ENCODE data around the gene MCTP1.
"Not testable (repeated sequence)": the region's sequence is repeated elsewhere in the genome, so short reads cannot be mapped to it uniquely, and the experiment has no call there.

MCTP1 gene

GRCh38 chr5:94830520-94830919 is 454.4 kb downstream of the MCTP1 start:
- no peak overlapping the region for H3K27ac ChIP-seq (ENCODE audit: low read length)
- no peaks in the 10 kb centered on the region for H3K4me1 ChIP-seq (ENCODE audit: control insufficient read depth in 1 of 2, insufficient read depth in 2 of 2, low read length in 2 of 2)
- H3K9me3 ChIP-seq (ENCODE audit: control insufficient read depth in 1 of 2, low read length in 2 of 2): no peaks in the 10 kb centered on the region
- H3K4me3 ChIP-seq (ENCODE audit: low read depth in 1 of 2, low read length in 2 of 2): no peak overlapping the region
- H3K36me3 ChIP-seq (ENCODE audit: control insufficient read depth in 1 of 2, insufficient read depth in 2 of 2, low read length in 2 of 2): no peaks in the 10 kb centered on the region
- no peaks in the 10 kb centered on the region for H3K27me3 ChIP-seq (ENCODE audit: low read depth, low read length)

- not testable (repeated sequence) for H3K36me3 ChIP-seq (ENCODE audit: control insufficient read depth in 1 of 2, insufficient read depth in 2 of 2, low read length in 2 of 2); H3K4me1 ChIP-seq (ENCODE audit: control insufficient read depth in 1 of 2, insufficient read depth in 2 of 2, low read length in 2 of 2); H3K4me3 ChIP-seq (ENCODE audit: low read depth in 1 of 2, low read length in 2 of 2); H3K9me3 ChIP-seq (ENCODE audit: control insufficient read depth in 1 of 2, low read length in 2 of 2); H3K27ac ChIP-seq (ENCODE audit: low read length); H3K27me3 ChIP-seq (ENCODE audit: low read depth, low read length)
Measured at GRCh38 chr5:94828222-94828621, 456.7 kb downstream of the MCTP1 start.

GRCh38 chr5:94820488-94820887 is 464.4 kb downstream of the MCTP1 start:
- Histone ChIP-seq H3K9me3 (ENCODE audit: control insufficient read depth in 1 of 2, low read length in 2 of 2) (no peaks in the 10 kb centered on the region), H3K27me3 (ENCODE audit: low read depth, low read length) (no peaks in the 10 kb centered on the region), H3K4me3 (ENCODE audit: low read depth in 1 of 2, low read length in 2 of 2) (no peak overlapping the region), H3K4me1 (ENCODE audit: control insufficient read depth in 1 of 2, insufficient read depth in 2 of 2, low read length in 2 of 2) (no peaks in the 10 kb centered on the region), H3K27ac (ENCODE audit: low read length) (no peak overlapping the region), H3K36me3 (ENCODE audit: control insufficient read depth in 1 of 2, insufficient read depth in 2 of 2, low read length in 2 of 2) (no peaks in the 10 kb centered on the region)

DNA sequence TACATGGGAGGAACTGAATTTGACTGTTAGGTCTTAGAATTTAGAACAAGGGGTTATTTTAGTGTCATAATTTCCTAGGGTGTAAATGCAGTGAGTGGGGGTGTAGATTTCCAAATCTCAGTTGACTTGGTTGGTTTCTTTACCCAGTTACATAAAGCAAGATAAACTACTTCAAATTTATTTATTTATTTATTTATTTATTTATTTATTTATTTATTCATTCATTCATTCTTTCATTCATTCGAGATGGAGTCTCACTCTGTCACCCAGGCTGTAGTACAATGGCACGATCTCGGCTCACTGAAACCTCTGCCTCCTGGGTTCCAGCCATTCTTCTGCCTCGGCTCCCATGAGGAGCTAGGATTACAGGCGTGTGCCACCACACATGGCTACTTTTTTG is 466.0 kb downstream of the MCTP1 start:
- Histone ChIP-seq H3K36me3 (ENCODE audit: control insufficient read depth in 1 of 2, insufficient read depth in 2 of 2, low read length in 2 of 2) (no peaks in the 10 kb centered on the region), H3K9me3 (ENCODE audit: control insufficient read depth in 1 of 2, low read length in 2 of 2) (no peaks in the 10 kb centered on the region), H3K27me3 (ENCODE audit: low read depth, low read length) (no peaks in the 10 kb centered on the region), H3K27ac (ENCODE audit: low read length) (no peak overlapping the region), H3K4me1 (ENCODE audit: control insufficient read depth in 1 of 2, insufficient read depth in 2 of 2, low read length in 2 of 2) (no peaks in the 10 kb centered on the region), H3K4me3 (ENCODE audit: low read depth in 1 of 2, low read length in 2 of 2) (no peak overlapping the region)

DNA sequence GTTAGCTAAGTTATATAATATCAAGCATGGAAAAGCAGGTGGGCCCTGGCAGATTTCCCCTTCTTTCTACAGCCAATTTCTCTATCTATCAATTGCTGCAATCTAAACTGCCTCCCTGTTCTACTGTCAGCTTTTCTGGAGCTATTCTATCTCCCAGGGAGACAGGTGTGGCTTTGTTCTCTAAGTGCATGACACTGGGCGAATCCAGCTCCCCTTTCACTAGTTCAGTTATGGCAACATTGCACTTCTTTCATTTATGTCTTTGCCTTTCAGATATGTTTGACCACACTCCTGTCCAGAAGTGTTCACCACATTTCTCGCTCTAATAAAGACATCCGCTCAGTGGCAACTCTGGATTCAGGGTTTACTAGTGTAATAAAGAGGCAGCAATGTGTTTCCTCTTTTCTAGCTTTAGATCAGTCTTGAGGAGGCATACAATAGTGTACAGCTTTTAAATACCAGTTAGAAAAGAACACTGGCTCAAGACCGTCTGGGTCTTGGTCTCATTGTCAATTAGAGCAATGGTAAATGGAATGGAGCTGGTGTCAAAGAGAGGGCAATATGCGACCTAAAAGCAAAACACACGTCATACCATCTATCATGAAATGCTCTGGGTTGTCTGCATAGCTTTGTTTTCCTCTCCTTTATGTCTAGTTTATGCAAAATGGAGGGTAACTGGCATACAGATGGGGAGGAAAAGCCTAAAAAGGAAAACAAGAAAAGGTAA is 469.4 kb downstream of the MCTP1 start:
- Histone ChIP-seq H3K4me1 (ENCODE audit: control insufficient read depth in 1 of 2, insufficient read depth in 2 of 2, low read length in 2 of 2) (no peaks in the 10 kb centered on the region), H3K4me3 (ENCODE audit: low read depth in 1 of 2, low read length in 2 of 2) (no peak overlapping the region), H3K27me3 (ENCODE audit: low read depth, low read length) (no peaks in the 10 kb centered on the region), H3K36me3 (ENCODE audit: control insufficient read depth in 1 of 2, insufficient read depth in 2 of 2, low read length in 2 of 2) (no peaks in the 10 kb centered on the region), H3K27ac (ENCODE audit: low read length) (no peak overlapping the region), H3K9me3 (ENCODE audit: control insufficient read depth in 1 of 2, low read length in 2 of 2) (no peaks in the 10 kb centered on the region)

GRCh38 chr5:94812232-94812631 is 472.7 kb downstream of the MCTP1 start:
- Histone ChIP-seq H3K4me3 (ENCODE audit: low read depth in 1 of 2, low read length in 2 of 2) (no peak overlapping the region), H3K36me3 (ENCODE audit: control insufficient read depth in 1 of 2, insufficient read depth in 2 of 2, low read length in 2 of 2) (no peaks in the 10 kb centered on the region), H3K27ac (ENCODE audit: low read length) (no peak overlapping the region), H3K27me3 (ENCODE audit: low read depth, low read length) (no peaks in the 10 kb centered on the region), H3K4me1 (ENCODE audit: control insufficient read depth in 1 of 2, insufficient read depth in 2 of 2, low read length in 2 of 2) (no peaks in the 10 kb centered on the region), H3K9me3 (ENCODE audit: control insufficient read depth in 1 of 2, low read length in 2 of 2) (no peaks in the 10 kb centered on the region)

GRCh38 chr5:94811331-94811730 is 473.6 kb downstream of the MCTP1 start:
- H3K27ac ChIP-seq (ENCODE audit: low read length): no peak overlapping the region
- no peaks in the 10 kb centered on the region for H3K9me3 ChIP-seq (ENCODE audit: control insufficient read depth in 1 of 2, low read length in 2 of 2)
- no peak overlapping the region for H3K4me3 ChIP-seq (ENCODE audit: low read depth in 1 of 2, low read length in 2 of 2)
- H3K27me3 ChIP-seq (ENCODE audit: low read depth, low read length): no peaks in the 10 kb centered on the region
- H3K36me3 ChIP-seq (ENCODE audit: control insufficient read depth in 1 of 2, insufficient read depth in 2 of 2, low read length in 2 of 2): no peaks in the 10 kb centered on the region
- no peaks in the 10 kb centered on the region for H3K4me1 ChIP-seq (ENCODE audit: control insufficient read depth in 1 of 2, insufficient read depth in 2 of 2, low read length in 2 of 2)

- Histone ChIP-seq H3K4me3 (ENCODE audit: low read depth in 1 of 2, low read length in 2 of 2) (no peak overlapping the region), H3K36me3 (ENCODE audit: control insufficient read depth in 1 of 2, insufficient read depth in 2 of 2, low read length in 2 of 2) (no peaks in the 10 kb centered on the region), H3K4me1 (ENCODE audit: control insufficient read depth in 1 of 2, insufficient read depth in 2 of 2, low read length in 2 of 2) (no peaks in the 10 kb centered on the region), H3K27ac (ENCODE audit: low read length) (no peak overlapping the region), H3K9me3 (ENCODE audit: control insufficient read depth in 1 of 2, low read length in 2 of 2) (no peaks in the 10 kb centered on the region), H3K27me3 (ENCODE audit: low read depth, low read length) (no peaks in the 10 kb centered on the region)
Measured at GRCh38 chr5:94810877-94811276, 474.0 kb downstream of the MCTP1 start.

GRCh38 chr5:94810281-94810680 is 474.6 kb downstream of the MCTP1 start:
- Histone ChIP-seq H3K4me1 (ENCODE audit: control insufficient read depth in 1 of 2, insufficient read depth in 2 of 2, low read length in 2 of 2) (no peaks in the 10 kb centered on the region), H3K27me3 (ENCODE audit: low read depth, low read length) (no peaks in the 10 kb centered on the region), H3K36me3 (ENCODE audit: control insufficient read depth in 1 of 2, insufficient read depth in 2 of 2, low read length in 2 of 2) (no peaks in the 10 kb centered on the region), H3K9me3 (ENCODE audit: control insufficient read depth in 1 of 2, low read length in 2 of 2) (no peaks in the 10 kb centered on the region), H3K27ac (ENCODE audit: low read length) (no peak overlapping the region), H3K4me3 (ENCODE audit: low read depth in 1 of 2, low read length in 2 of 2) (no peak overlapping the region)

- Histone ChIP-seq H3K27ac (ENCODE audit: low read length) (no peak overlapping the region), H3K27me3 (ENCODE audit: low read depth, low read length) (no peaks in the 10 kb centered on the region)
Measured at GRCh38 chr5:94808497-94808896, 476.4 kb downstream of the MCTP1 start.

DNA sequence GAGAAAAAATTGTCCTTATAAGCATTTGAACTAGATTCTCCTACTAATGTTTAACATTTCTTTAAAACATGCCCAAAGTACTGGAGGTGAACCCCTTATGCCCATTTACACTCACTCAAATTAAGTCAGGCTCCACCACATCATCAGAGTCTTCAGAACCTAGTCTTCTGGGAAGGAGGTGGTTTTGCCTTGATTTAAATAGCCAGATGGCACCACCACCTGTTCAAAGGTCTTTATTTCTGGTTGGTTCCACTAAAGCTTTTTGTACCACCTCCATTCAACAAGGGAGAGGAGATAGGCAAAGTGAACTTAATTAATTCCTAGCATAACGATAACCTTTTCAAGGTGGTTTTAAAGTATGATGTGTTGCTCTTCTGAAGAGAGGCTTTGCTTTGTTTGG is 476.9 kb downstream of the MCTP1 start:
- no peaks in the 10 kb centered on the region for H3K27me3 ChIP-seq (ENCODE audit: low read depth, low read length)
- no peak overlapping the region for H3K27ac ChIP-seq (ENCODE audit: low read length)
- no peaks in the 10 kb centered on the region for H3K36me3 ChIP-seq (ENCODE audit: control insufficient read depth in 1 of 2, insufficient read depth in 2 of 2, low read length in 2 of 2)

More at GRCh38 chr5:94808497-94808896, 476.4 kb downstream of the MCTP1 start:
- Histone ChIP-seq H3K4me3 (ENCODE audit: low read depth in 1 of 2, low read length in 2 of 2) (no peak overlapping the region), H3K36me3 (ENCODE audit: control insufficient read depth in 1 of 2, insufficient read depth in 2 of 2, low read length in 2 of 2) (no peaks in the 10 kb centered on the region), H3K4me1 (ENCODE audit: control insufficient read depth in 1 of 2, insufficient read depth in 2 of 2, low read length in 2 of 2) (no peaks in the 10 kb centered on the region), H3K9me3 (ENCODE audit: control insufficient read depth in 1 of 2, low read length in 2 of 2) (no peaks in the 10 kb centered on the region)

DNA sequence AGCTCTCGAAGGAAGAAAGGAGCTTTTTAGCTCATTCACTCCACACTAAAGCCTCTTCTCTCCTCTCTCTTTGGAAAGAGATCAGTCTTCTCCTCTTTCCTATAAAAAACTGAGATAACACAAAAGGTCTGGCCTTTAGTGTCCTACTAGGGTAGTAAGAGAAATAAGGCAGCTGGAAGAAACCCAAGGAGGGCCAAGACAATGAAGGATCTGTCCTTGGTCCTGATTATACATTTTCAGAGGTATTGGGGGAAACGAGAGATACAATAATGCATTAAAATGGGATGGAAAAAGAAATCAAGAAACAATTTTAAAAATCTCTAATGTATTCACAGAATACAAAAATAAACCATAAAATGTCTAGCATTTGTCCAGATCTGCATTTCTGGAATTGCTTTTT is 482.4 kb downstream of the MCTP1 start:
- H3K9me3 ChIP-seq (ENCODE audit: control insufficient read depth in 1 of 2, low read length in 2 of 2): no peaks in the 10 kb centered on the region
- H3K36me3 ChIP-seq (ENCODE audit: control insufficient read depth in 1 of 2, insufficient read depth in 2 of 2, low read length in 2 of 2): no peaks in the 10 kb centered on the region
- no peaks in the 10 kb centered on the region for H3K4me1 ChIP-seq (ENCODE audit: control insufficient read depth in 1 of 2, insufficient read depth in 2 of 2, low read length in 2 of 2)
- H3K27me3 ChIP-seq (ENCODE audit: low read depth, low read length): no peaks in the 10 kb centered on the region
- H3K4me3 ChIP-seq (ENCODE audit: low read depth in 1 of 2, low read length in 2 of 2): no peak overlapping the region
- H3K27ac ChIP-seq (ENCODE audit: low read length): no peak overlapping the region

More for the DNA sequence above, 476.9 kb downstream of the MCTP1 start:
- no peaks in the 10 kb centered on the region for H3K4me1 ChIP-seq (ENCODE audit: control insufficient read depth in 1 of 2, insufficient read depth in 2 of 2, low read length in 2 of 2)
- H3K9me3 ChIP-seq (ENCODE audit: control insufficient read depth in 1 of 2, low read length in 2 of 2): no peaks in the 10 kb centered on the region
- no peak overlapping the region for H3K4me3 ChIP-seq (ENCODE audit: low read depth in 1 of 2, low read length in 2 of 2)

Measured in muscle layer of duodenum (tissue), 2 donors.